Hepatocyte (in vitro differentiated cells): ENCODE measurements around the gene DNAAF3. TPM values are rescaled to one million over a fixed set of nuclear protein-coding genes. Genes with fewer than 3 reads are reported as not detected.

Experiments
- DNase-seq: peaks from one replicate; pipeline ENCODE4 v3.0.0-alpha.2; 2016; ENCODE audit warnings: low spot score
- H2AFZ ChIP-seq: fragments of 200-600 bp; sonication (generic); 2 replicates; pipeline ENCODE4 v1.6.0; 2016; ENCODE audit warnings: antibody characterized with exemption, mild to moderate bottlenecking
- H3K27ac ChIP-seq: fragments of 200-600 bp; sonication (generic); 2 replicates; pipeline ENCODE4 v1.5.1; 2016; ENCODE audit warnings: mild to moderate bottlenecking
- H3K27me3 ChIP-seq: fragments of 200-600 bp; sonication (generic); 2 replicates; pipeline ENCODE4 v1.6.1; 2016
- H3K36me3 ChIP-seq: fragments of 200-600 bp; sonication (generic); replicated peaks from 2 replicates; pipeline ENCODE4 v1.5.1; 2016; ENCODE audit warnings: low read depth; ENCODE audit not compliant: insufficient read depth
- H3K4me1 ChIP-seq: fragments of 200-600 bp; sonication (generic); 2 replicates; pipeline ENCODE4 v1.5.1; 2016; ENCODE audit warnings: mild to moderate bottlenecking, moderate library complexity; ENCODE audit not compliant: insufficient read depth
- H3K4me2 ChIP-seq: fragments of 200-600 bp; sonication (generic); 2 replicates; pipeline ENCODE4 v1.6.0; 2016
- H3K4me3 ChIP-seq: fragments of 200-600 bp; sonication (generic); 2 replicates; pipeline ENCODE4 v1.5.1; 2016; ENCODE audit warnings: mild to moderate bottlenecking
- H3K79me2 ChIP-seq: fragments of 200-600 bp; sonication (generic); 2 replicates; pipeline ENCODE4 v1.6.0; 2017; ENCODE audit warnings: mild to moderate bottlenecking
- H3K9me2 ChIP-seq: fragments of 200-600 bp; sonication (generic); replicated peaks from 2 replicates; pipeline ENCODE4 v1.6.0; 2017; ENCODE audit warnings: mild to moderate bottlenecking; ENCODE audit not compliant: insufficient read depth
- H3K9me3 ChIP-seq: fragments of 200-600 bp; sonication (generic); 2 replicates; pipeline ENCODE4 v1.5.1; 2016; ENCODE audit warnings: low read depth, mild to moderate bottlenecking
- H4K20me1 ChIP-seq: fragments of 200-600 bp; sonication (generic); 2 replicates; pipeline ENCODE4 v1.6.0; 2016; ENCODE audit warnings: mild to moderate bottlenecking; ENCODE audit not compliant: insufficient read depth, poor library complexity, severe bottlenecking
- EZH2 ChIP-seq: fragments of 200-600 bp; sonication (generic); IDR thresholded peaks from 2 replicates; pipeline ENCODE4 v1.6.1; 2016; ENCODE audit warnings: antibody characterized with exemption, mild to moderate bottlenecking, borderline replicate concordance
- EZH2phosphoT487 ChIP-seq: fragments of 200-600 bp; sonication (generic); IDR thresholded peaks from one replicate; pipeline ENCODE4 v1.6.1; 2018; ENCODE audit warnings: antibody characterized with exemption, mild to moderate bottlenecking, low read depth, moderate library complexity; ENCODE audit not compliant: unreplicated experiment, severe bottlenecking
- WGBS: methylation state at CpG from one replicate; pipeline ENCODE4 v1.1.6; 2016; ENCODE audit warnings: low lambda C conversion rate; ENCODE audit errors: missing lambda C conversion rate; 5-methylcytosine and 5-hydroxymethylcytosine counted together
- polyA plus RNA-seq: library from polyadenylated mRNA; unstranded; fragments of >200 nt; fragmentation: Nextera tagmentation; extraction: Ambion mirVana; gene quantifications from 2 replicates; pipeline ENCODE4 v1.2.1, GENCODE V29; 2016
- total RNA-seq: library from RNA; depleted of rRNA; stranded (reverse); fragments of >200 nt; gene quantifications from 2 replicates; pipeline ENCODE4 v1.2.3, GENCODE V29; 2014
- TF ChIP-seq, protein P1 (sequence below): fragments of 200-600 bp; sonication (generic); IDR thresholded peaks from 2 replicates; pipeline ENCODE4 v1.5.1; 2016; ENCODE audit warnings: antibody characterized with exemption, mild to moderate bottlenecking; ENCODE audit not compliant: poor library complexity

The DNAAF3 gene
- total and polyA plus RNA-seq, 2 experiments from 2014 or later = 0.17 to 4.9 TPM

DNA sequence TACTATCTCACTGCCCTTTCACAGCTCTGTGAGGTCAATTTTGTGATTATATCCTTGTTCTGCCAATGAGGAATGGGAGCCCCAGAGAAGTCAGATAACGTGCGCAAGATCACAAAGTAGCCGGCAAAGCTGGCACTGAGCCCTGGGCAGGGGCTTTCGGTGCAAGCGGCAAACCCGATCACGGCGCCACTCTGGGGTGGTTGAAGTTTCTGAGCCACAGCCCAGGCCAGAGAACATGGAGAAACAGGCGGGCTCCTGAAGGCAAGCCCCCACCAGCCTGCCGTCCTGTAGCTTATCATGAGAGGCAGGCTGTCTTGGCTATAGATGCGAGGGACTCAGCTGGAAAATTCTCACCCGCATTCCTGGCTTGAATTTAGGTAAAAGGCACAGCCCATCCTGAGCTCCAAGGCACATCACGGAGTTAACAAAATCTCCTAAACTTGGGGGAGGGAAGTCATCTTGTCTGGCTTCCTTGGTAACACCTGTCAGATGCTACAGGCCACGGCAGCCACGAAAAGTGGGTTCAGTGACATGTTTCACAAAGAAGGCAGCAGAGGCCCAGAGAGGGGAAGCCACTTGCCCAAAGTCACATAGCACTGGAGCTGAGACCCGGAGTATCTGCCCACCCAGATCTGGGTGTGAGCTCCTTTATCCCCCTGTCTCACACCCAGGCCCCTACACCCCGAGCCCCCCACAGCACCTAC lies 29.9 kb downstream of the DNAAF3 start:
- 92% methylated on average over 15 of the region's 17 CpGs for WGBS
- TF ChIP-seq EZH2phosphoT487 = no peak
- TF ChIP-seq, protein P1, sequence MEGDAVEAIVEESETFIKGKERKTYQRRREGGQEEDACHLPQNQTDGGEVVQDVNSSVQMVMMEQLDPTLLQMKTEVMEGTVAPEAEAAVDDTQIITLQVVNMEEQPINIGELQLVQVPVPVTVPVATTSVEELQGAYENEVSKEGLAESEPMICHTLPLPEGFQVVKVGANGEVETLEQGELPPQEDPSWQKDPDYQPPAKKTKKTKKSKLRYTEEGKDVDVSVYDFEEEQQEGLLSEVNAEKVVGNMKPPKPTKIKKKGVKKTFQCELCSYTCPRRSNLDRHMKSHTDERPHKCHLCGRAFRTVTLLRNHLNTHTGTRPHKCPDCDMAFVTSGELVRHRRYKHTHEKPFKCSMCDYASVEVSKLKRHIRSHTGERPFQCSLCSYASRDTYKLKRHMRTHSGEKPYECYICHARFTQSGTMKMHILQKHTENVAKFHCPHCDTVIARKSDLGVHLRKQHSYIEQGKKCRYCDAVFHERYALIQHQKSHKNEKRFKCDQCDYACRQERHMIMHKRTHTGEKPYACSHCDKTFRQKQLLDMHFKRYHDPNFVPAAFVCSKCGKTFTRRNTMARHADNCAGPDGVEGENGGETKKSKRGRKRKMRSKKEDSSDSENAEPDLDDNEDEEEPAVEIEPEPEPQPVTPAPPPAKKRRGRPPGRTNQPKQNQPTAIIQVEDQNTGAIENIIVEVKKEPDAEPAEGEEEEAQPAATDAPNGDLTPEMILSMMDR = no peak
- no peak for TF ChIP-seq EZH2
- H3K9me2 ChIP-seq = no peaks in the 10 kb centered on the region
- H3K4me3 ChIP-seq = no peak overlapping the region
- no peaks in the 10 kb centered on the region for H3K4me1 ChIP-seq
- no peak for DNase-seq
- H3K27me3 ChIP-seq = peaks cover under 1% of the 10 kb centered on the region
- no peak overlapping the region for H2AFZ ChIP-seq
- H3K79me2 ChIP-seq = no peaks in the 10 kb centered on the region
- no peak overlapping the region for H3K27ac ChIP-seq
- H3K9me3 ChIP-seq = no peaks in the 10 kb centered on the region
- H3K36me3 ChIP-seq = no peaks in the 10 kb centered on the region
- H3K4me2 ChIP-seq = no peak overlapping the region
- H4K20me1 ChIP-seq = no peaks in the 10 kb centered on the region

DNA sequence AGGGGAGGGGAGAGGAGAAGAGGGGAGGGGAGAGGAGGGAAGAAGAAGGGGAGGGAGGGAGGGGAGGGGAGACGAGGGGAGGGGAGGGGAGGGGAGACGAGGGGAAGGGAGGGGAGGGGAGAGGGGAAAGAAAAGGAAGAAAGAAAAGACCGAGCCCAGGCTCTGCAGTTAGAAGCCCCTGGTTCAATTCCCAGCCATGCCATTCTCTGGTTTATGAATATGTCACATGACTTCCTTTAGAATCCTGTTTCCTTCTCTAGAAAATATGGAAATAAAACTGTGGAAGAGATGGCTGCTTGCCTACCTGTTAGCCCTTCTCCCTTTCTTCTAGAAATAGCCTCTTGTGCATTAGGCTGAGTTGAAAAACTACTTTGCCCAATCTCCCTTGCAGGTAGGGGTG lies 31.7 kb downstream of the DNAAF3 start:
- no peaks in the 10 kb centered on the region for H3K9me3 ChIP-seq
- no peak overlapping the region for H3K4me3 ChIP-seq
- no peak overlapping the region for H2AFZ ChIP-seq
- TF ChIP-seq, protein P1 = no peak
- TF ChIP-seq EZH2phosphoT487 = no peak
- no peak for TF ChIP-seq EZH2
- no peaks in the 10 kb centered on the region for H3K4me1 ChIP-seq
- 83% methylated on average over 1 of the region's 3 CpGs for WGBS
- no peaks in the 10 kb centered on the region for H3K9me2 ChIP-seq
- no peaks in the 10 kb centered on the region for H3K27me3 ChIP-seq
- H3K27ac ChIP-seq = no peak overlapping the region
- H3K4me2 ChIP-seq = no peak overlapping the region
- DNase-seq = no peak
- H3K36me3 ChIP-seq = no peaks in the 10 kb centered on the region
- H3K79me2 ChIP-seq = no peaks in the 10 kb centered on the region
- H4K20me1 ChIP-seq = no peaks in the 10 kb centered on the region

DNA sequence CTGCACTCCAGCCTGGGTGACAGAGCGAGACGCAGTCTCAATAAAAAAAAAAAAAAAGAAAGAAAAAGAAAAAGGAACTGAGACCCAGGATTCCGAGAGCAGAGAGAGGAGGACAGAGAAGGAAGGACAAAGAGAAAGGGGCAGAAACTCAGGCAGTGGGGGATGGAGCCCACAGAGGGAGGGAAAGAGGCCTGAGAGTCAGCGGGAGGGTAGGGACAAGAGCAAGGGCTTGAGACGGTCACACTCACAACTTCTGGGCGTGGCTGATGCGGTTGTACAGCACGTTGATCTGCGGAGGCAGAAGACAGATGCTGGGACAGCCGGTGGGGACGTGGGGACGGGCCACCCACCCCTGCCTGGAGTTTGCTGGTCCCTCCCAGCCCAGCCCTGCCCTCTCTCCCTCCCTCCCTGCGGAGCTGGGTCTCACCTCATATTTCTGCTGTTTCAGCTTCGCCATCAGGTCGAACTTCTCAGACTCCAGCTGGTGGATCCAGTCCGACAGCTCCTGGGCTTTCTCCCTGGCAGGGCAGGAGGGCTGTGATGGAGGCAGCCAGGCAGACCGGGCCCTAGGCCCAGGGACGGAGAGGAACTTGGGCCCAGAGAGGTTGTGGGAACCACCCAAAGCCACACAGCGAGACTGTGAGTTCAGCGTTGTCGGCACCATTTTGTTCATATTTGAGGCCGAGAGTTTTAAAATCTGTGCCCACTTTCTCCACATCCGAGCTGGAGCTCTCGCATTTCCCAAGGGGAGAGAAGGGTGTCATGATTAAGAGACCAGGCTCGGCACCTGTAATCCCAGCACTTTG lies 32.6 kb downstream of the DNAAF3 start:
- Histone ChIP-seq H3K27ac (no peak overlapping the region), H3K9me2 (no peaks in the 10 kb centered on the region), H2AFZ (no peak overlapping the region), H3K4me2 (no peak overlapping the region), H3K79me2 (no peaks in the 10 kb centered on the region), H4K20me1 (no peaks in the 10 kb centered on the region), H3K4me1 (no peaks in the 10 kb centered on the region), H3K27me3 (no peaks in the 10 kb centered on the region), H3K9me3 (no peaks in the 10 kb centered on the region), H3K4me3 (no peak overlapping the region), H3K36me3 (no peaks in the 10 kb centered on the region)
- DNase-seq = no peak
- no peak for TF ChIP-seq EZH2phosphoT487
- TF ChIP-seq, protein P1 = no peak
- WGBS = 70% methylated on average over 22 of the region's 25 CpGs
